Progenitor cell of endocrine pancreas (in vitro differentiated cells): ENCODE results near the gene DRGX. TPM values are rescaled to one million over a fixed set of nuclear protein-coding genes. Genes with fewer than 3 reads are reported as not detected.

Source experiments
- DNase-seq: peaks from one replicate; pipeline ENCODE4 v3.0.0; 2021; ENCODE audit warnings: low spot score; ENCODE audit not compliant: unreplicated experiment
- H3K27ac Mint-ChIP-seq: 2 replicates; pipeline ENCODE4 v1.8.0; 2021; ENCODE audit warnings: mild to moderate bottlenecking, moderate library complexity, mixed read lengths
- H3K27me3 Mint-ChIP-seq: 2 replicates; pipeline ENCODE4 v1.8.0; 2021; ENCODE audit warnings: mixed read lengths
- H3K36me3 Mint-ChIP-seq: 2 replicates; pipeline ENCODE4 v1.8.0; 2022; ENCODE audit warnings: mixed read lengths; ENCODE audit not compliant: insufficient read depth
- H3K4me1 Mint-ChIP-seq: 2 replicates; pipeline ENCODE4 v1.8.0; 2021; ENCODE audit warnings: low read depth, mixed read lengths
- H3K4me3 Mint-ChIP-seq: 2 replicates; pipeline ENCODE4 v1.8.0; 2021; ENCODE audit warnings: low read depth, mild to moderate bottlenecking, moderate library complexity, mixed read lengths
- H3K9me3 Mint-ChIP-seq: 2 replicates; pipeline ENCODE4 v1.8.0; 2021; ENCODE audit warnings: low read depth, mixed read lengths
- CTCF ChIP-seq: fragments of 200-600 bp; sonication (generic); IDR thresholded peaks from one replicate; pipeline ENCODE4 v1.5.0; 2021; ENCODE audit warnings: antibody characterized with exemption, mild to moderate bottlenecking; ENCODE audit not compliant: unreplicated experiment
- total RNA-seq: library from RNA; stranded (reverse); gene quantifications from 2 replicates; pipeline ENCODE4 v1.2.1, GENCODE V29; 2021

DRGX gene
- total RNA-seq, 1 donor from 2014 or later, result not detected

DNA sequence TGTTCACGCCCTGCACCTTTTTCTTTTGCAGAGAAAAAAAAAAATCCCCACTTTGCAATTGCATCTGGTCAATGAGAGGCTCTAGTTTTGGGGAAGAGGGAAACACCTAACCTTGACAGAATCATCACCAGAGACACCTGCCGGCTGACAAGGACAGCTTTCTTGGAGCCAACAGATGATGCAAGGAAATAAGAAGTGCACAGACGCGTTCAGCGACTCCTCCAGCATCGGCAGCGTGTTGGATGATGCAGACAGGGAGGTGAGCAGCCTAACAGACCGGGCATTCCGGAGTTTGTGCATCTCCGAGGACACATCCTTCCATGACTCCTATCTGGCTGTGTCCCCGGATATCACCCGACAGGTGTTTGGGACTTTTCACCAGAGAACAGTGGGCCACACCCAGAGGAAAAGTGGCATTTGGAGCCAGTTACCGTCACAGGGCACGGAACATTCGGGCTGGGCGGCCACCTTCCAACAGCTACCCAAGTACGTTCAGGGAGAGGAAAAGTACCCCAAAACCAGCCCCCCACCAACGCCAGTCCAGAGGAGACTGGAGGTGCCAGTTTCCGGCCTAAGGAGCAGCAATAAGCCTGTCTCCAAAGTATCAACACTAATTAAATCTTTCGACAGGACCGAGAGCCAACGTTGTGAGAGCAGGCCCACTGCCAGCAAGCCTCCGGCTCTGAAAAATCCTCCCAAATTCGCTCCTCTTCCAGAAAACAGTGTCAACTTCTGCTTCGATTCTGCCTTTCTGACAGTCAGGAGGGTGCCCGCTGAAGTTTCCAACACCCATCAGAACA lies 73.3 kb downstream of the DRGX start:
- Mint-ChIP-seq H3K27ac (no peak overlapping the region), H3K4me1 (no peaks in the 10 kb centered on the region), H3K27me3 (peaks cover 19% of the 10 kb centered on the region), H3K4me3 (no peak overlapping the region), H3K36me3 (no peaks in the 10 kb centered on the region), H3K9me3 (no peaks in the 10 kb centered on the region)
- no peak for DNase-seq
- TF ChIP-seq CTCF, result no peak

GRCh38 chr10:49321021-49321420 lies 74.9 kb downstream of the DRGX start:
- Mint-ChIP-seq H3K4me3 (no peak overlapping the region), H3K27me3 (peaks cover 19% of the 10 kb centered on the region), H3K27ac (no peak overlapping the region), H3K9me3 (no peaks in the 10 kb centered on the region), H3K4me1 (no peaks in the 10 kb centered on the region), H3K36me3 (no peaks in the 10 kb centered on the region)
- no peak for TF ChIP-seq CTCF
- DNase-seq, result no peak

DNA sequence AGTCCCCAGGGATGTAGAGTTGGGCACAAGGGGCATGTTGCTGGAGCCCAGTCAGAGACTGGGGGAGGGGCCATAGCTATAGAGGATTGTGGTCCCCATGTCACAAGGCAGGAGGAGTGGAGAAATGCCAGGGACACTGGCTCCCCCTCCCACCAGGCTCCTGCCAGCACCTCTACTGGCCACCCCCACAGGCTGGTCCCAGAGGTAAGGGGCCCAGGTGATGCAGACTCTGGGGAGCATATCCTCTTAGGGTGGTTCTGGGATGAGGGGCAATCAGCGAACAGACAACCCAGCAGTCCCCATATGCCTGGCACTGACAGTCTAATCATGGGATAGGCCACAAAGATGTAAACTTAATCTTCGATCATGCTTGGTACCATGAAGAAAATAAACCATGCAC lies 75.7 kb downstream of the DRGX start:
- no peak for TF ChIP-seq CTCF
- H3K27me3 Mint-ChIP-seq, result peaks cover 19% of the 10 kb centered on the region
- no peak overlapping the region for H3K4me3 Mint-ChIP-seq
- no peak for DNase-seq
- H3K36me3 Mint-ChIP-seq, result no peaks in the 10 kb centered on the region
- H3K9me3 Mint-ChIP-seq, result no peaks in the 10 kb centered on the region
- no peak overlapping the region for H3K27ac Mint-ChIP-seq
- H3K4me1 Mint-ChIP-seq, result no peaks in the 10 kb centered on the region

DNA sequence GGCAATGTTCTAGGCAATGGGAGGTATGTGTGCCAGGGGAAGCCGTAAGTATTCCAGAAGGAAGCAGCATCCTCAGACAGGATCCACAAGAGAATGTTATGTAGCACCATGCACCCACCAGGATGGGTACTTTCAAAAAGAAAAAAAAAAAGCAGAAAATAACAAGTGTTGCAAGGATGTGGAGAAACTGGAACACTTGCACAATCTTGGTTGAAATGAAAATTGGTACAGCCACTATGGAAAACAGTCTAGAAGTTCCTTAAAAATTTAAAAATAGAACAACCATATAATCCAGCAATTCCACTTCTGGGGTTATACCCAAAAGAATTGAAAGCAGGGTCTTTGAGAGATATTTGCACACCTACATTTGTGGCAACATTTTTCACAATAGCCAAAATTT lies 76.7 kb downstream of the DRGX start:
- Mint-ChIP-seq H3K4me1 (no peaks in the 10 kb centered on the region), H3K4me3 (no peak overlapping the region), H3K36me3 (no peaks in the 10 kb centered on the region), H3K27ac (no peak overlapping the region), H3K9me3 (no peaks in the 10 kb centered on the region), H3K27me3 (peaks cover 17% of the 10 kb centered on the region)
- DNase-seq, result no peak
- TF ChIP-seq CTCF, result no peak

GRCh38 chr10:49318755-49319154 lies 77.1 kb downstream of the DRGX start:
- no peak for TF ChIP-seq CTCF
- Mint-ChIP-seq H3K4me1 (no peaks in the 10 kb centered on the region), H3K36me3 (no peaks in the 10 kb centered on the region), H3K4me3 (no peak overlapping the region), H3K9me3 (no peaks in the 10 kb centered on the region), H3K27ac (no peak overlapping the region), H3K27me3 (peaks cover 20% of the 10 kb centered on the region)
- DNase-seq, result no peak
